ENCODE measurements around the gene DNAI2. TPM values are rescaled to one million over a fixed set of nuclear protein-coding genes. Genes with fewer than 3 reads are reported as not detected.
A peak's percentile ranks its signal among the peaks of the same experiment; 100 is the strongest.
"Not testable (repeated sequence)": the region's sequence is repeated elsewhere in the genome, so short reads cannot be mapped to it uniquely, and the experiment has no call there.

DNAI2 gene
- total RNA-seq, 1 experiment from 2014 or later, result not detected

DNA sequence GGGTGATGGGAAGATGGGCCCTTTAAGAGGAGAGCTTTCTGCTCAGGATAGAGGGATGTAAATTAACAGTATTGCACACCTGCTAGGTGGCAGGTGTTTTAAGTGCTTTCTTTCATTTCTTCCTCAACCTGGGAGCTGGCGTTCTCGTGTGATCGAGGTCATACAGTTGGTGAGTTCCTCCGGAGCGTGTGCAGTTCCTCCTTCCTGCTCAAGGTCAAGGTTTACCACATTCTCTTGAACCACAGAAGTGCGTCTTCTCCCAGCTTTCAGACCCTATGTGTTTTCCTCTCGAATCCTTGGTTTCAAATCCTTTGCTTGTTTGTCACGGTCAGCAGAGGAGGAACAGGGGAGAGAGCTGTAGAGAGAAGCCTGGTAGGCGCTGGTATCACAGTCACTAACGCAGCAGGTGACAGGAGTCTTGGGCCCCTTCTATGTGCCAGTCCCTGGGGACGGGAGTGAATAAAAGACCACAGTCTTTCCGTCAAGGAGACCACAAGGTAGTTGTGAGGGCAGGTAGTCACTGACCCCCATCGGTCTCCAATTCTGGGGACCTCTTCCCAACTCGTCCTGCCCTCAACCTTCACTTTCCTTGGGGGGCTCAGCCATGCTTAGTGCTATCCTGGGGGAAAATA lies 791 bp downstream of the DNAI2 start:
- DNase-seq (ENCODE audit: low read depth), result no peak

DNA sequence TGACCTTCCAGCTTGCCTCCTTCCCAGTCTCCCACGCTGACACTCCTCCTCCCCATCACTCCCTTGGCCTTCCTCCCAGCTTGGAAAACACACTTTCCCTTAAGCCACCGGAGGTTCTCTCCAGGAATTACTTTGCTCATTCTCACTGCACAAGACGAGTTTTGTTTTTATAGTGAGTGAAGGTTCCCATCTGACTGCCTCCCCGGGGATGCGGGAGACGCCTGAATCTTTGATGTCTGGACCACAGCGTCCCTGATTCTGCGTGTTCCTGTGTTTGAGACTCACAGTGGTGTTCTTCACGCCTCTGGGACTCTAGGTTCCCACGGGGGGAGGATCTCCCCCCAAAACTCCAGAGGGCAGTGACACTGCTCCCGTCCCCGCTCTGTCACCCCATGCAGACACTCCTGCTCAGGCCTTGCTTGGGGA lies 2.0 kb downstream of the DNAI2 start:
- DNase-seq (ENCODE audit: low read depth), result no peak

DNA sequence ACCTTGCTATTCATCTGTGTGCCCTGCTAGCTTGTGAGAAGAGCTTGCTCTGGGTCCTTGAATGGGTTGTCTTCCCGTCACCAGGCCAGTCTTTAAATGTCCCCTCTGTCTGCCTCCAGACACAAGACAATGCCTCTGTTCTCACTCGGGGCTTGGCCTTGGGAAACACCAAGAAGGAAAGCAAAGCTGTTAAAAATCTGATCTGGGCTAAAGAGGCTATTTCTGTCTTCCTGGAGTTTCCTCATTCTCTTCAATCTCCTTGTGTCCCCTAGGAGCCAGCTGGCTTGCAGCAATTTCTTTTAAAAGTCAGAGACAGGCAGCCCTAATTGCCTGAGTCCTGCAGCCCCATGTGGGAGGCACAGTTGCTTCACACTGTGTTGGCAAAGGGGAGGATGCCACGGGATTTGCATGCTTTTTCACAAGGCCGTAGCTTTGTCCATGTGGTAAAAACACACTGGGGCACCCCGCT lies 2.5 kb downstream of the DNAI2 start:
- no peak for DNase-seq (ENCODE audit: low read depth)

DNA sequence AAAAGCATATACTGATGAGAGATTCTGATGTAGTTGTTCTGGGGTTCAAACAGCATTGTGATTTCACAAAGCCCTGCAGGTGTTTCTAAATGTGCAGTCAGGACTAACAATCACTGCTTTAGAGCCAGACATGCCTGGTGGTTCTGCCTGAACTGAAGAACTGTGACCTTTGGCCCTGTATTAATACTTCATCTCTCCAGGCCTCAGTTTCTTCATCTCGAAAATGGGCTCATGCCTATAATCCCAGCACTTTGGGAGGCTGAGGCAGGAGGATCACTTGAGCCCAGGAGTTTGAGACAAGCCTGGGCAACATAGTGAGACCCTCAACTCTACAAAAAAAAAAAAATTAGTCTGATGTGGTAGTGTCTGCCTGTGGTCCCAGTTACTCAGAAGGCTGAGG lies 3.9 kb downstream of the DNAI2 start:
- DNase-seq (ENCODE audit: low read depth), result no peak

DNA sequence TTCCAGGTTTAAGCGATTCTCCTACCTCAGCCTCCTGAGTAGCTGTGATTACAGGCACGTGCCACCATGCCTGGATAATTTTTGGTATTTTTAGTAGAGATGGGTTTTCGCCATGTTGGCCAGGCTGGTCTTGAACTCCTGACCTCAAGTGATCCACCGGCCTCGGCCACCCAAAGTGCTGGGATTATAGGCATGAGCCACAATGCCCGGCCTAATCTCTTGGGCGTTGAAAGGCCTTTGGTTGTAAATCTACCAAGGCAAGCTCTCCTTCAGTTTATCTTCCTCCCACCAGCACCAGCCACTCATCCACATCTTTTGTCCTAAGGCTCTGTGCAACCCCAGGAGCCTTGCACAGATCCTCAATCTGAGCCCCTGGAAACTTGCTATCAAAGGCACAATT lies 5.6 kb downstream of the DNAI2 start:
- not testable (repeated sequence) for DNase-seq (ENCODE audit: low read depth)

DNA sequence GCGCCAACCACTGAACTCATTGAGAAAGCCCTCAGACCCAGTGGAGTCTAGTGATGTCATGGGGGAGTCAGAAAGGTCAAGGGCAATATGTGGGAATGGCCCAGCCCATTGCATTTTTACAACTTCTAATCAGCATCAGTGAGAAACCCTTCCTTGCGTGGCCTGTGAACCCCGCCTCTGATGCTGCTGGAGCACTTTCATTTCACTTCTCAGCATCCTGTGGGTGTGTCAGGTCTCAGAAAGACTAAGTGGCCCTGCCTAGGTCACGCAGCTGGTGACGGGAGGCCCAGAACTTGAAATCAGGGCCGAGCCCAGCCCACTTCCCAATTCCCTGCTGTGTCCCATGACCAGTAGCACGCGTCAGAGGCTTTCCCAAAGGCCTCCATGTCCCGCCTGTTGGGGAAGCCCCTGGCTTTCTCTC lies 6.1 kb downstream of the DNAI2 start:
- no peak for DNase-seq (ENCODE audit: low read depth)

DNA sequence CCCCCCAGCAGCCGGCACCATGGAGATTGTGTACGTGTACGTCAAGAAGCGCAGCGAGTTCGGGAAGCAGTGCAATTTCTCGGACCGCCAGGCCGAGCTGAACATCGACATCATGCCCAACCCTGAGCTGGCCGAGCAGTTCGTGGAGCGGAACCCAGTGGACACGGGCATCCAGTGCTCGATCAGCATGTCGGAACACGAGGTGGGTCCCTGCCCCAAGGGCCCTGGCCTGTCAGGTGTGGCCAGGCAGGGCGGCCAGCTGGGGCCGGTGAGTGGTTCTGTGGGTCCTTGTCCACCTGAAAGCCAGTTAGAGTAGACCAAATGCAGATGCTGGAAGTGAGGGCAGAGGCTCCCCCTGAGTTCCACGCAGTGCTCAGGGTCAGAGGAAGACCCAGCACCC lies 7.8 kb downstream of the DNAI2 start:
- DNase-seq (ENCODE audit: low read depth), result no peak

DNA sequence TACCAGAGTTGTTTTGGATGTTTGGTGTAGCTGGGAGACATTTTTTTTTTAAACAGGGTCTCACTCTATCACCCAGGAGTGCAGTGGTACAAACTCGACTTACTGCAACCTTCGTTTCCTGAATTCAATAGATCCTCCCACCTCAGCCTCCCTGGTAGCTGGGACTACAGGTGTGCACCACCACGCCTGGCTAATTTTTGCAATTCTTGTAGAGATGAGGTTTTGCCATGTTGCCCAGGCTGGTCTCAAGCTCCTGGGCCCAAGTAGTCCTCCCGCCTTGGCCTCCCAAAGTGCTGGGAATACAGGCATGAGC lies 8.2 kb downstream of the DNAI2 start:
- not testable (repeated sequence) for DNase-seq (ENCODE audit: low read depth)

DNA sequence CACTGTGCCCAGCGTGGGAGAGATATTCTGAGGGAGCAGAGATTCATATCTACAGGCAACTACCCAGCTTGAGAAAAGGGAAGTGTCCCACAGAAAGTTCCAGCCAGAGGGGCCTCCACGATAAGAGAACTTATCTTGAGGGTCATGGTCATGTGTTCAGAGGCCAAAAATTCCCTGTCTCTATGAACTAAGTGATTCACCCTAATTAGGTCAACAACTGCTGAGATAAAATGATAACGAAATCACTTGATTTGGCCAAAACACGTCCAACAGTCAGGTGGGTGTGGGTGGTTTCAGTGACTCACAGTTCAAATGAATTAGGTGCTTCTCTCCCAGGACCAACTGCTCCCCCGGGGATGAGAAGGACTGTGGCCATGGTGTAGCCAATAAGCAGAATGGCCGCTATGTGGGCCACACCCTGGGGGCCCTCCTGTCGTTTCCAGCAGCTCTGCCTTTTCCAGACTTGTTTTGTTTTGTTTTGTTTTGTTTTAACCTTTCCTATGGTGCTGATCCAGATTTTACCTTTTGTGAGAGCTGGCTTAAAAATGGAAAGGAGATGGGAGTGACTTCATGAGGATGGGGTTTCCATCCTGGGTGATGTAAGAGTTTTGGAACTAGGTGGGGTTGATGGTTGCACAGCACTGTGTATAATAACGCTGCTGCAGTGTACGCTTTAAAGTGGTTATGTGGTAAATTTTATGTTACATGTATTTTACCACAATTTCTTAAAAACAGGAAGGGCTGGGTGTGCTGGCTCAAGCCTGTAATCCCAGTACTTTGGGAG lies 8.7 kb downstream of the DNAI2 start:
- peak; percentile 32 for DNase-seq (ENCODE audit: low read depth)

DNA sequence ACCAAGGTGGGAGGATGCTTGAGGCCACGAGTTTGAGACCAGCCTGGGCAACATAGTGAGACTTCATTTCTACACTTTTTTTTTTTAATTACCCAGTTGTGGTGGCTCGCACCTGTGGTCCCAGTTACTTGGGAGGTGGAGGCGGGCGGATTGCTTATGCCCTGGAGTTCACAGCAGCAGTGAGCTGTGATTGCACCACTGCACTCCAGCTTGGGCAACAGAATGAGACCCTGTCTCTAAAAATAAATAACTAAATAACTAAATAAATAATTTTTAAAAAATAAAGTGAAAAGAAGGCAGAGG lies 9.3 kb downstream of the DNAI2 start:
- DNase-seq (ENCODE audit: low read depth), result no peak

DNA sequence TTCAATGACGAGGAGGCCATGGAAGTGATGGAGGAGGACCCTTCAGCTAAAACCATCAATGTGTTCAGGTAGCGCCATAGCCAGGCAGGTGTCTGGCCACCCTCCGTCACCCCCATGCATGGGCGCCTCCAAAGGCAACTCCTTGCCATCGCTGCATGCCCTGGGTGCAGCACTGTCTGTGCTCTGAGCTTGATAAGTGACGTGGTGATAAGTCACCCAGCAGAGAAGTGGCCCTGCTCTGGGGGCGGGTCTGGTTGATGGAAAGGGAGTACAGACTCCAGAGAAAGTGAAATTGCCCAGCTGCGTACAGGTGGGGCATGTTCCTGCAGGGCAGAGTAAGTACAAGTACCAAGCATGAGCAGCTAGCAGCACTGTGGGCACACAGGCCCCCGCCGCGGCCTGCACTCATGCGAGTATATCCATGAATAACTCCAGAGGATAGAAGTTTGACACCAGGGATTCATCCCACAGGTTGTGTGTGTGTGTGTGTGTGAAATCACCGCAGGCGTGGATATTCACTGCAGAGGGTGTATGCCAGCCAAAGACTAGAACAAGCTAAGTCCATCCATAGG lies 13.1 kb downstream of the DNAI2 start:
- no peak for DNase-seq (ENCODE audit: low read depth)

DNA sequence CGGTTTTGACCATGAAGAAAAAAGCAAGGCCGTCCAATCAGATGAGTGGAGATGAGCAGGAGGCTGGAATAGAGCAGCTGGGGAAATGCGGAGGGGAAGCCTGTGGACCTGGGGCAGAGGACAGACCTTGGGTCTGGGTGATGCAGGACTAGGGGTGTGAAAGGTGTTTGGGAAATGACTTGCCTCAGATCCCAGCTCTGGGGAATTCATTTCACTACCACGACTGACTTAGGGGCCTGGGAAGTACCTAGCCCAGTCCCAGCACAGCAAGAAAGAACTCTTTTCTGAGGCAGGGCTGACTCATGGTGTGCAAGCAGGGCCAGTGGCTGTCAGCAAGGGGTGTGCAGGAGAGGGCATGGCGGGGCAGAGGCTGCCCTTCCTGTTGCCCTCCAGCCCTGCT lies 14.8 kb downstream of the DNAI2 start:
- no peak for DNase-seq (ENCODE audit: low read depth)

DNA sequence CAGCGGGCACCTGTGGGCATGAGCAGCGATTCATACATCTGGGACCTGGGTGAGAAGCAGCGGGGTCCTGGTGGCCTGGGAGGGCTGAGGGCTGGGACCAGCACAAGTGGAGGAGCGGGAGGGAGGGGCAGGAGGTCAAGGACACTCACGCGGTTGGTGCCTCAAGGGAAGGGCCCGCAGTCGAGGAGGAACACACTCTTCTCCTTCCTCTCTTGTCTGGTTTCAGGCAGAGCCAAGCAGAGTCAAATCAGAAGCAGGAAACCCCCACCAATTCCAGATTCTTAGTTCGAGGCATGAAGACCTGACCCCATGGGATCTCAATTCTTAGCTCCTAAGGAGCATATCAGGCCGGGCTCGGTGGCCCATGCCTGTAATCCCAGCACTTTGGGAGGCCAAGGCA lies 15.7 kb downstream of the DNAI2 start:
- no peak for DNase-seq (ENCODE audit: low read depth)

DNA sequence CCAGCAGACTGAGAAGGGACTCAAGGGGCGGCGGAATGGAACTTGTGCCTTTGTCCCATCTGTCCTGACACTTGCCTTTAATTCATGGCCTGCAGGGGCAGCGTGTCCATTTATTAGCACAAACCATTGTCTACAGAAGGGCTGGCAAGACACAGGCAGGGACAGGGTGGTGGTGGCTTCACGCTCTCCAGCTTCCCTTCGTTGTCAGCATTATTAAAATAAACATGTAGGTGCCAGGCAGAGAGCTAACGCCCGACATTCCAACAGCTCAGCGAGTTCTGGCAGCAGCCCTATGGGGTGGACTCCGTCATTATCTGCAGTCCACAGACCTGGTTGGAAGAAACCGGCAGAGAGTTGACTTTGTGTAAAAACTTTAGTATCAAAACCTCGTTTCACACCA lies 16.3 kb downstream of the DNAI2 start:
- DNase-seq (ENCODE audit: low read depth), result no peak

DNA sequence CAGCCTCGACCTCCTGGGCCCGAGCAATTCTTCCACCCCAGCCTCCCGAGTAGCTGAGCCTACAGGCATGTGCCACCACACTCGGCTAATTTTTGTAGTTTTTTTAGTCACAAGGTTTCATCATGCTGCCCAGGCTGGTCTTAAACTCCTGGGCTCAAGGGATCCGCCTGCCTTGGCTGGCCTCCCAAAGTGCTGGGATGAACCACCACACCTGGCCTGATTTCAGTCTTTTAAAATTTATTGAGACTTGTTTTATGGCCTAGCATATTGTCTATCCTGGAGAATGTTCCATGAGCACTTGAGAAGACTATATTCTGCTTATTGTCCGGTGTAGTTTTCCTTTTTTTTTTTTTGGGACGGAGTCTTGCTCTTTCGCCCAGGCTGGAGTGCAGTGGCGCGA lies 18.5 kb downstream of the DNAI2 start:
- DNase-seq (ENCODE audit: low read depth), result no peak

DNA sequence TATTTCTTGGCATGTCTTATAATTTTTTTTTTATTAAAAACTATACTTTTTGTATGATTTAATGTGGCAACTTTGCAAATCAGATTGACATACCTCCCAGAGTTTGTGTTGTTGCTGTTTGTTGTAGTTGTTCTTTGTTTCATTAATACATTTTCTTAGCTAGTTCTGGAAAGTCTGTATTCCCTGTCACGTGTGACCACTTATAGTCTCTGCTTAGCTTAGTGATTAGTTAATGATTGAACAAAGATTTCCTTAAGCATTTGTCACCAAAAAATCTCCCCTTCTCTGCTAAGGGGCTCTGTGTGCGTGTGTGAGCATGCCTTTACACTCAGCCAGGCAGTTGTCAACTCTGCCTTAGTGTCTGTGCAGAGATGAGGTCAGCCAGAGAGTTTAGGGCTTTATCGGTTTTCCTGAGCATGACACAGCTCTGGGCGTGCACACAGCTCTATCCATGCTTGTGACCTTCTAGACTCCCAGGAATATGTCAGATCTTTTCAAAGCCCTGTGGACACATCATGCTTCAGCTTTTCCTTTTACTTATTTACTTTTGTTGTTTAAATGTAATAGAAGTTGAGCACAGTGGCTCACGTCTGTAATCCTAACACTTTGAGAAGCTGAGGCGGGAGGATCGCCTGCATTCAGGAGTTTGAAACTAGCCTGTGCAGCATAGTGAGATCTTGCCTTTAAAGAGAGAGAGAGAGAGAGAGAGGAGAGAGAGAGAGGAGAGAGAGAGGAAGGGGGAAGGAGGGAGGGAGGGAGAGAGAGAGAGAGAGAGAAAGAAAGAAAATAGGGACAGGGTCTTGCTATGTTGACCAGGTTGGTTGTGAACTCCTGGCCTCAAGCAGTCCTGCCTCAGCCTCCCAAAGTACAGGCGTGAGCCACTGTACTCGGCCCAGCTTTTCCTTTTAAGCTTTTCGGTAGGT lies 21.9 kb downstream of the DNAI2 start:
- no peak for DNase-seq (ENCODE audit: low read depth)

DNA sequence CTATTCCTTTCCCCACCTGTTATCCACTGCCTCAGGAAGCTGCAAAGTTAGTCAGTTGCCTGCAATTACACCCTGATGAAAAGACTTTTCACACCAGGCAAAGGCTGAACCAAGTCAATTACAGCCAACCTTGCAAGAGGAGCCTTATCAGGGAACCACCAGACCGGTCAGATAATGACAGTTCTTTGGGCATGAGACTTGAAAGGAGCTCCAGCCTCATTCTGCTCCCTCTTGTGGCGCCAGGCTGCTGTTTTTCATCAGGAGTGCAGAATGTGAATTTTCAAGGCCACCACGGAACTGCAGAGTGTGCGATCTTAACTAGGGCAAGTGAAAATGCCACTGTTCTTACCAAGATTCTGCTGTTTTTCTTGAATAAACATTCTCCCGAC lies 22.5 kb downstream of the DNAI2 start:
- peak; percentile 52 for DNase-seq (ENCODE audit: low read depth)

DNA sequence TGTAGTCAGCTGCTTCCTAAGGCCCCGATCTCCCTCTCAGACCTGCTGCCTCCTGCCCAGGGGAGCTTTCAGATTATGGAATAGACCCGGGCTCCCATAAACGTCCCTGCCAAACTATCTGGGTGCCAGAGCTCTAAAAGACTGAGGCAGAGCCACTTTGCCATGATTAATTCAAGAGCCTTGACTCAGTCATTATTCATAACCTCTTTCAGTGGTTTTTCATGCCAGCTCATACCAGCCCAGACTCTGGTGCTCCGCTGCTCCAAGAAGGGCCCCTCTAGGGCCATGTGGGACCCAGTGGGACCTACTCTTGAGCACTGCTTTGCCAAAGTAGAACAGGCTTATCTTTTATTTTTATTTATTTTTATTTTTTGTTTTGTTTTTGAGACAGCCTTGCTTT lies 23.9 kb downstream of the DNAI2 start:
- DNase-seq (ENCODE audit: low read depth), result peak; percentile 46

DNA sequence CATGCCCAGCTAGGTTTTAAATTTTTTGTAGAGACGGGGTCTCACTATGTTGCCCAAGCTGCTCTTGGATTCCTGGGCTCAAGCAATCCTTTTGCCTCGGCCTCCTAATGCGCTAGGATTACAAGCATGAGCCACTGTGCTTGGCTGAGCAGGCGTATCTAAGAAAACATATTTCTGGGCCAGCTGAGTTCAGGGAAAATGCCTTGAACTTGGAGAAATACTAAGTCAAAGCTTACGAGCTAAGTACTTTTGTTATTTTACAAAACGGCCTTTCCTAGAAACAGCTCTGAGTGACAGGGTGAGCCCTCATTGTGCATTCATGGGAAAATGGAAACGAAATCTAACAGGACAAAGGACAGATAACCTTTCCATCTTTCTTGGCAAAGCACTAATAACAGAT lies 24.7 kb downstream of the DNAI2 start:
- DNase-seq (ENCODE audit: low read depth), result no peak

DNA sequence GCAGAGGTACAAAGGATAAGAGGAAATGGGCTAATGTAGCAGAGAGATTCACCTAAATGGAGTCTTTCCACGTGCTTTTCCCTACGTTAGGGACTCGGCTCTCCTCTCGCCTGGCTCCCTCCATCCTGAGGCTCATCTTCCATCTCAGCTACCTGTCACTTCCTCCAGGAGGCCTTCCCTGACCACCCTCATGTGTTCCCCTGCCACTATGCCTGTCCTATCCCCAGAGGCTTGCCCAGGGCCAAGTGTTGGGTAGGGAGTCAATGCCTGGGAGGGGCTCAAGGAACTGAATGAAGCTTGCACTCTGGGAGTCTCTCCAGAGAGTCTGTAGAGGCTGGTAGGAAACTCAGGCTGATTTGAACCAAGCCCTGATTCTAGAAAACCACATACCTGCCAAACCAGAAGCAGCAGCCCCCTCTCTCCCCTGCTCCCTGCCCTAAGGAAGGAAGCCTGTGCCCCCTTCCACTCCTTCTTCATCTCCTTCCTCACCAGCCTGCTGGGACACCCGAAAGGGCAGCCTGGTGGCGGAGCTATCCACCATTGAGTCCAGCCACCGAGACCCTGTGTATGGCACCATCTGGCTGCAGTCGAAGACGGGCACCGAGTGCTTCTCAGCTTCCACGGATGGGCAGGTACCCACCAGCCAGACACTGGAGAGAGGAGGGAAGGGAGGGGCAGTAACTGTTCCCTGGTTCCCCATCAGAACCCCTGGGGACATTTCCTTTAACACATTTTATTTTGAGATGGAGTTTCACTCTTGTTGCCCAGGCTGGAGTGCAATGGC lies 25.4 kb downstream of the DNAI2 start:
- DNase-seq (ENCODE audit: low read depth), result no peak

DNA sequence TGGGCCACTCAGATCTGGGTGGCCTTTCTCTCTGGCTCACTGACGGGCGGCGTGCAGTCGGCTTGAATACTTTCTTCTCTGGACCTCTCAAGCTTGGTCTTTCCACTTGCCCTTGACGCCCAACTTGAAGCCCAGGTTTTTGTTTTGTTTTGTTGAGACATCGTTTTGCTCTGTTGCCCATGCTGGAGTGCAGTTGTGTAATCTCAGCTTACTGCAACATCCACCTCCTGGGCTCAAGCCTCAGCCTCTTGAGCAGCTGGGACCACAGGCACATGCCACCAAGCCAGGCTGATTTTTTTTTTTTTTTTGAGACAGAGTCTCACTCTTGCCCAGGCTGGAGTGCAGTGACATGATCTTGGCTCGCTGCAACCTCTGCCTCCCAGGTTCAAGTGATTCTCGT lies 29.3 kb downstream of the DNAI2 start:
- DNase-seq (ENCODE audit: low read depth), result no peak

DNA sequence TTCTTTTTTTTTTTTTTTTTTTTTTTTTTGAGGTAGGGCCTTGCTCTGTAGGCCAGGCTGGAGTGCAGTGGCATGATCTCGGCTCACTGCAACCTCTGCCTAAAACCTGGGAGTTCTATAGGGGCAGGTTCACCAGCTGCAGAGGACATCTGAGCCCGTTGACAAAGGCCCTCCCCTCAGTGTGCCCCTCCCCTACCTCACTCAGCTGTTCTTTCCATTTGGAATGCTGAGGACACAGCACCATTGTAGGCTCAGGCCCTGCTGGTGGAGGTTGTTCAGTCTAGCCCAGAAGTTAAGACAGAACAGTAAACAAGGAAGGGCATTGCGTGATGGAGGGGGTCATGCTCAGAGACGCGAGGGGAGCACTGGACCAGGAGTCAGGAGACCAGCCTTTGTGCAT lies 30.1 kb downstream of the DNAI2 start:
- no peak for DNase-seq (ENCODE audit: low read depth)
